ENCODE measurements around the gene PRIM1. TPM values are rescaled to one million over a fixed set of nuclear protein-coding genes. Genes with fewer than 3 reads are reported as not detected.

PRIM1 gene
- total and polyA plus RNA-seq, 2 of the 13 experiments (the other 11 are each of a cell fraction or from before 2014, with no cell fraction given), result 30.0 to 47.3 TPM

DNA sequence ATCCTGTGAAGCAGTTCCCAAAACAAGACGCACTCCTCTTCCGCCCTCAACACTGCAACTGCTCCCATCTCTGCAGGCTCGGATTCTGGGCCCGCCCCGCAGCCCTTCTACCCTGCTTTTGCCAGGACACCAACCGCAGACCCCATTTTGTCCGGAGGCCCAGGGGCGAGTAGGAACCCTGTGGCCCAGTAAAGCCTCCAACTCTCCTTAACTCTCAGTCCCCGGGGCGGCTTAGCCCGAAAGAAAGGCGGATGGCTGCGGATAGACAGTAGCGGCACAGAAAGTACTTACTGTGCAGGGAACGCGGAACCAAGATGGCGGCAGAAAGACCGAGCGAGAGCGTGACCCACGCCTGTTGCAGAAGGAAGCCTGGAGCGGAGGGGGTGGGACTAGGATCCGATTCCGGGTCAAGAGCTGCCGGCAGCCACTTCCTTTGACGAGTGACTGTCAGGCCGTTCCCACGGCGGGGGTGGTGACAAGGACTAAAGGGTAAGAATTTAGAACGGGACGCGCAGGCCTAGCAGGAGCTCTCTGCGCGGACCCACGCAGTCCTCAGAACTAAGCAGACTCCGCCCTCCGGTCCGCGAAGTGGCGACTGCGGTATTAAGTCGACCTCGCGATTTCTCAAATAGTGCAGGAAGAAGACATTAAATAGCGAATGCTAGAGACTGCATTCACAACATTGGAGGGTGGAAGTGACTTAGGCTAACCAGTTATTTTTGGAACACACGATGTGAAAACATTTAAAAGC lies 27.0 kb downstream of the PRIM1 start, which contains the start of gene NACA (continued):
- TF ChIP-seq, protein P1, sequence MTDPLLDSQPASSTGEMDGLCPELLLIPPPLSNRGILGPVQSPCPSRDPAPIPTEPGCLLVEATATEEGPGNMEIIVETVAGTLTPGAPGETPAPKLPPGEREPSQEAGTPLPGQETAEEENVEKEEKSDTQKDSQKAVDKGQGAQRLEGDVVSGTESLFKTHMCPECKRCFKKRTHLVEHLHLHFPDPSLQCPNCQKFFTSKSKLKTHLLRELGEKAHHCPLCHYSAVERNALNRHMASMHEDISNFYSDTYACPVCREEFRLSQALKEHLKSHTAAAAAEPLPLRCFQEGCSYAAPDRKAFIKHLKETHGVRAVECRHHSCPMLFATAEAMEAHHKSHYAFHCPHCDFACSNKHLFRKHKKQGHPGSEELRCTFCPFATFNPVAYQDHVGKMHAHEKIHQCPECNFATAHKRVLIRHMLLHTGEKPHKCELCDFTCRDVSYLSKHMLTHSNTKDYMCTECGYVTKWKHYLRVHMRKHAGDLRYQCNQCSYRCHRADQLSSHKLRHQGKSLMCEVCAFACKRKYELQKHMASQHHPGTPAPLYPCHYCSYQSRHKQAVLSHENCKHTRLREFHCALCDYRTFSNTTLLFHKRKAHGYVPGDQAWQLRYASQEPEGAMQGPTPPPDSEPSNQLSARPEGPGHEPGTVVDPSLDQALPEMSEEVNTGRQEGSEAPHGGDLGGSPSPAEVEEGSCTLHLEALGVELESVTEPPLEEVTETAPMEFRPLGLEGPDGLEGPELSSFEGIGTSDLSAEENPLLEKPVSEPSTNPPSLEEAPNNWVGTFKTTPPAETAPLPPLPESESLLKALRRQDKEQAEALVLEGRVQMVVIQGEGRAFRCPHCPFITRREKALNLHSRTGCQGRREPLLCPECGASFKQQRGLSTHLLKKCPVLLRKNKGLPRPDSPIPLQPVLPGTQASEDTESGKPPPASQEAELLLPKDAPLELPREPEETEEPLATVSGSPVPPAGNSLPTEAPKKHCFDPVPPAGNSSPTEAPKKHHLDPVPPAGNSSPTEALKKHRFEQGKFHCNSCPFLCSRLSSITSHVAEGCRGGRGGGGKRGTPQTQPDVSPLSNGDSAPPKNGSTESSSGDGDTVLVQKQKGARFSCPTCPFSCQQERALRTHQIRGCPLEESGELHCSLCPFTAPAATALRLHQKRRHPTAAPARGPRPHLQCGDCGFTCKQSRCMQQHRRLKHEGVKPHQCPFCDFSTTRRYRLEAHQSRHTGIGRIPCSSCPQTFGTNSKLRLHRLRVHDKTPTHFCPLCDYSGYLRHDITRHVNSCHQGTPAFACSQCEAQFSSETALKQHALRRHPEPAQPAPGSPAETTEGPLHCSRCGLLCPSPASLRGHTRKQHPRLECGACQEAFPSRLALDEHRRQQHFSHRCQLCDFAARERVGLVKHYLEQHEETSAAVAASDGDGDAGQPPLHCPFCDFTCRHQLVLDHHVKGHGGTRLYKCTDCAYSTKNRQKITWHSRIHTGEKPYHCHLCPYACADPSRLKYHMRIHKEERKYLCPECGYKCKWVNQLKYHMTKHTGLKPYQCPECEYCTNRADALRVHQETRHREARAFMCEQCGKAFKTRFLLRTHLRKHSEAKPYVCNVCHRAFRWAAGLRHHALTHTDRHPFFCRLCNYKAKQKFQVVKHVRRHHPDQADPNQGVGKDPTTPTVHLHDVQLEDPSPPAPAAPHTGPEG (CRISPR knock-in tag; IDR thresholded peaks at IDR 0.05), result peak; percentile 71; the same call in 1 of the 2 replicates
- peak; percentile 95 for TF ChIP-seq KAT7 (CRISPR knock-in tag; IDR thresholded peaks at IDR 0.05; ENCODE audit: borderline replicate concordance)
- TF ChIP-seq ZNF337 (CRISPR knock-in tag; IDR thresholded peaks at IDR 0.05; ENCODE audit: borderline replicate concordance, low read depth), result 0 out of 2 replicates have a peak, but pooled peaks have one; percentile 86
- 0 out of 2 replicates have a peak, but pooled peaks have one; percentile 50 for TF ChIP-seq ZNF614 (CRISPR knock-in tag; IDR thresholded peaks at IDR 0.05; ENCODE audit: borderline replicate concordance)
- TF ChIP-seq ELF1 (CRISPR knock-in tag; IDR thresholded peaks at IDR 0.05), result peak; percentile 91
- TF ChIP-seq SRSF1 (optimal IDR thresholded peaks at IDR 0.05; ENCODE audit: low read depth, low read length), result peak; percentile 89
- TF ChIP-seq KDM3A (CRISPR knock-in tag; IDR thresholded peaks at IDR 0.05; ENCODE audit: low read depth), result peak; percentile 87
- TF ChIP-seq ZNF230 (CRISPR knock-in tag; IDR thresholded peaks at IDR 0.05), result peak; percentile 93
- peak; percentile 95 for TF ChIP-seq MEIS2 (CRISPR knock-in tag; IDR thresholded peaks at IDR 0.05)
- peak; percentile 89 for TF ChIP-seq ZNF543 (CRISPR knock-in tag; IDR thresholded peaks at IDR 0.05)
- TF ChIP-seq ZKSCAN1 (IDR thresholded peaks at IDR 0.05; ENCODE audit: low read length), result no peak
- peak; percentile 53; the same call in 1 of the 2 replicates for TF ChIP-seq TGIF2 (CRISPR knock-in tag; IDR thresholded peaks at IDR 0.05)
- peak; percentile 81 for TF ChIP-seq ZNF331 (CRISPR knock-in tag; IDR thresholded peaks at IDR 0.05)
- no peak for TF ChIP-seq RCOR2 (CRISPR knock-in tag; IDR thresholded peaks at IDR 0.05)
- no peak for TF ChIP-seq CCAR2 (optimal IDR thresholded peaks at IDR 0.05; ENCODE audit: low read depth, low read length)
- no peak for TF ChIP-seq ZNF672 (CRISPR knock-in tag; IDR thresholded peaks at IDR 0.05)
- no peak for TF ChIP-seq U2AF1 (optimal IDR thresholded peaks at IDR 0.05; ENCODE audit: low read depth, low read length)
- TF ChIP-seq EZH2 (conservative IDR thresholded peaks at IDR 0.05; ENCODE audit: low read depth, low read length), result no peak
- TF ChIP-seq ZNF430 (CRISPR knock-in tag; IDR thresholded peaks at IDR 0.05), result 0 out of 2 replicates have a peak, but pooled peaks have one; percentile 54
- TF ChIP-seq RARG (CRISPR knock-in tag; IDR thresholded peaks at IDR 0.05; ENCODE audit: low read depth), result peak; percentile 98; the same call in 1 of the 2 replicates
- TF ChIP-seq, protein P2, sequence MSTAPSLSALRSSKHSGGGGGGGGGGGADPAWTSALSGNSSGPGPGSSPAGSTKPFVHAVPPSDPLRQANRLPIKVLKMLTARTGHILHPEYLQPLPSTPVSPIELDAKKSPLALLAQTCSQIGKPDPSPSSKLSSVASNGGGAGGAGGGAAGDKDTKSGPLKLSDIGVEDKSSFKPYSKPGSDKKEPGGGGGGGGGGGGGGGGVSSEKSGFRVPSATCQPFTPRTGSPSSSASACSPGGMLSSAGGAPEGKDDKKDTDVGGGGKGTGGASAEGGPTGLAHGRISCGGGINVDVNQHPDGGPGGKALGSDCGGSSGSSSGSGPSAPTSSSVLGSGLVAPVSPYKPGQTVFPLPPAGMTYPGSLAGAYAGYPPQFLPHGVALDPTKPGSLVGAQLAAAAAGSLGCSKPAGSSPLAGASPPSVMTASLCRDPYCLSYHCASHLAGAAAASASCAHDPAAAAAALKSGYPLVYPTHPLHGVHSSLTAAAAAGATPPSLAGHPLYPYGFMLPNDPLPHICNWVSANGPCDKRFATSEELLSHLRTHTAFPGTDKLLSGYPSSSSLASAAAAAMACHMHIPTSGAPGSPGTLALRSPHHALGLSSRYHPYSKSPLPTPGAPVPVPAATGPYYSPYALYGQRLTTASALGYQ (CRISPR knock-in tag; IDR thresholded peaks at IDR 0.05), result peak; percentile 58; the same call in 1 of the 2 replicates
- TF ChIP-seq SAP130 (CRISPR knock-in tag; IDR thresholded peaks at IDR 0.05; ENCODE audit: low read depth), result peak; percentile 99
- TF ChIP-seq NCOR1 (IDR thresholded peaks at IDR 0.05; ENCODE audit: borderline replicate concordance, low read length), result peak; percentile 17; the same call in 1 of the 2 replicates
